ENCODE results near the gene ESYT2.

DNA sequence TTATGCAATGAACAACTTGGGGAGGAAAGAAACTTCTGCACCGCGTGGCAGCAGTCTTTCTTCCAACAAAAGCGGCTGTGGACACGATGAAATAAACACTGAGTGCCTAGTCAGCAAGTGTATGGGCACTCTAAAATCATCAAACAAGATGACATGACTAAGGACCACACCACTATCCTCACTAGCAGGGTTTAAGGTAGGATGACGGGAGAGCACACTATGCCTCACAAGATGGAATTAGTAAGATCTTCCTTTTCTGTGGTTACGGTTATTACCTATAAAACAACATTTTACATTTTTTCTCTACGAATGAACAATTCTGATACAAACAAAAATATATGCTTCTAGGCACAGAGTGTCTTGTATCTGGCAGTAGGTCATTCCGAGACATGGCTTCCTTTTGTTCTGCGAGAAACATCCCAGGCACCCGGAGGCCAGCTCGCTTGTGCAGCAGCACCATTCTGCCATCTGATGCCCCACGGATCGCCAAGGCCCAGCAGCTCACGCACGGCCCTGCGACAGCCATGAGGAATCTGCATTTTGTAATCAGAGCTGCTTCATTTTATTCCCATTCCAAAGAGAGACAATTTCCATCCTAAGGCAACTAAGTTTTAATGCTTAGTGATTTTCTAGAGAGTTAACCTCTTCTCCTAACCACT is 70.6 kb downstream of the ESYT2 start:
- TF ChIP-seq, protein P1, sequence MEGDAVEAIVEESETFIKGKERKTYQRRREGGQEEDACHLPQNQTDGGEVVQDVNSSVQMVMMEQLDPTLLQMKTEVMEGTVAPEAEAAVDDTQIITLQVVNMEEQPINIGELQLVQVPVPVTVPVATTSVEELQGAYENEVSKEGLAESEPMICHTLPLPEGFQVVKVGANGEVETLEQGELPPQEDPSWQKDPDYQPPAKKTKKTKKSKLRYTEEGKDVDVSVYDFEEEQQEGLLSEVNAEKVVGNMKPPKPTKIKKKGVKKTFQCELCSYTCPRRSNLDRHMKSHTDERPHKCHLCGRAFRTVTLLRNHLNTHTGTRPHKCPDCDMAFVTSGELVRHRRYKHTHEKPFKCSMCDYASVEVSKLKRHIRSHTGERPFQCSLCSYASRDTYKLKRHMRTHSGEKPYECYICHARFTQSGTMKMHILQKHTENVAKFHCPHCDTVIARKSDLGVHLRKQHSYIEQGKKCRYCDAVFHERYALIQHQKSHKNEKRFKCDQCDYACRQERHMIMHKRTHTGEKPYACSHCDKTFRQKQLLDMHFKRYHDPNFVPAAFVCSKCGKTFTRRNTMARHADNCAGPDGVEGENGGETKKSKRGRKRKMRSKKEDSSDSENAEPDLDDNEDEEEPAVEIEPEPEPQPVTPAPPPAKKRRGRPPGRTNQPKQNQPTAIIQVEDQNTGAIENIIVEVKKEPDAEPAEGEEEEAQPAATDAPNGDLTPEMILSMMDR (conservative IDR thresholded peaks at IDR 0.05; ENCODE audit: low read depth, low read length), result no peak
- no peak for TF ChIP-seq EZH2 (IDR thresholded peaks at IDR 0.05; ENCODE audit: borderline replicate concordance, low read depth, low read length, poor library complexity, severe bottlenecking)

All from A673 (cell line).